ENCODE results near the gene PXT1. TPM values are rescaled to one million over a fixed set of nuclear protein-coding genes. Genes with fewer than 3 reads are reported as not detected.
A peak's percentile ranks its signal among the peaks of the same experiment; 100 is the strongest.

Gene PXT1
- total and polyA plus RNA-seq, 9 of the 15 experiments (the other 6 are each of a cell fraction or from before 2014, with no cell fraction given), result 0.09 to 0.11 (median 0.10) TPM; not detected in 5

DNA sequence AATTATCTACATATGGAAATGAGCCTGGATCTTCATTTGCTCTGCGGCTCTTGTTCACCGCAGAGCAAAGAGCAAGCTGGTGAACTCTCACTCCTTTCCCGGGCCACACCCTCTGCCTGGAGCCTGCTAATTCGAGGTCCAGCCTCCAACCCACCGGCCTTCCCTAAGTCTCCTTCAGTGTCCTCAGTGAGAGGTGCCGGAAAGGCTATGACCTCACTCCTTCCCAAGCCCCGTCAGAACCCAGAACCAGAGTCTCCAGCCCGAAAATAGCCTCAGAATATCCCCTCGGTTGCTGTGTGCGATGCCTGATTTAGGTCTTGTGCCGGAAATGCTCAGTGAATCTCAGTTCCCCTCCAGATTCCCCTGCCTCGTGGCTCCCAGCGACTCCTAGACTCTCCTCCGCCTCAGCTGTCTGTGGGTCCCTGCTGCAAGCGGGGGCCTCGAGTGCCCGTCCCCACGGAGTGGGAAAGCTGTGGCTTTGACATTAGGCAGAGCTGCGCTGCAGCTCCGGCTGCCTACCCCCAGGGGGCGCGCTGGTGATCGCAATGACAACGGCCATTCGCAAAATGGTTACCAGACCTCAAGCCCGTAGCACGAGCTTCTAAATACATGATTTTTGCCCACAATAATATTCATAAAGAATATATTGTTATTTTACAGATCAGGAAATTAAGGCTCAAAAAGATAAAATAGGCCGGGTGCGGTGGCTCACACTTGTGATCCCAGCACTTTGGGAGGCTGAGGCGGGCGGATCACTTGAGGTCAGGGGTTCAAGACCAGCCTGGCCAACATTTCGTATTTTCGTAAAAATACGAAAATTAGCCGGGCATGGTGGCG, 101.8 kb downstream of the PXT1 start (continued):
- no peak for TF ChIP-seq ZNF696 (CRISPR knock-in tag; conservative IDR thresholded peaks at IDR 0.05)
- TF ChIP-seq, protein P1, sequence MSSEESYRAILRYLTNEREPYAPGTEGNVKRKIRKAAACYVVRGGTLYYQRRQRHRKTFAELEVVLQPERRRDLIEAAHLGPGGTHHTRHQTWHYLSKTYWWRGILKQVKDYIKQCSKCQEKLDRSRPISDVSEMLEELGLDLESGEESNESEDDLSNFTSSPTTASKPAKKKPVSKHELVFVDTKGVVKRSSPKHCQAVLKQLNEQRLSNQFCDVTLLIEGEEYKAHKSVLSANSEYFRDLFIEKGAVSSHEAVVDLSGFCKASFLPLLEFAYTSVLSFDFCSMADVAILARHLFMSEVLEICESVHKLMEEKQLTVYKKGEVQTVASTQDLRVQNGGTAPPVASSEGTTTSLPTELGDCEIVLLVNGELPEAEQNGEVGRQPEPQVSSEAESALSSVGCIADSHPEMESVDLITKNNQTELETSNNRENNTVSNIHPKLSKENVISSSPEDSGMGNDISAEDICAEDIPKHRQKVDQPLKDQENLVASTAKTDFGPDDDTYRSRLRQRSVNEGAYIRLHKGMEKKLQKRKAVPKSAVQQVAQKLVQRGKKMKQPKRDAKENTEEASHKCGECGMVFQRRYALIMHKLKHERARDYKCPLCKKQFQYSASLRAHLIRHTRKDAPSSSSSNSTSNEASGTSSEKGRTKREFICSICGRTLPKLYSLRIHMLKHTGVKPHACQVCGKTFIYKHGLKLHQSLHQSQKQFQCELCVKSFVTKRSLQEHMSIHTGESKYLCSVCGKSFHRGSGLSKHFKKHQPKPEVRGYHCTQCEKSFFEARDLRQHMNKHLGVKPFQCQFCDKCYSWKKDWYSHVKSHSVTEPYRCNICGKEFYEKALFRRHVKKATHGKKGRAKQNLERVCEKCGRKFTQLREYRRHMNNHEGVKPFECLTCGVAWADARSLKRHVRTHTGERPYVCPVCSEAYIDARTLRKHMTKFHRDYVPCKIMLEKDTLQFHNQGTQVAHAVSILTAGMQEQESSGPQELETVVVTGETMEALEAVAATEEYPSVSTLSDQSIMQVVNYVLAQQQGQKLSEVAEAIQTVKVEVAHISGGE (CRISPR knock-in tag; IDR thresholded peaks at IDR 0.05), result no peak
- no peak for TF ChIP-seq ZNF75A (CRISPR knock-in tag; IDR thresholded peaks at IDR 0.05)
- 0 out of 2 replicates have a peak, but pooled peaks have one; percentile 32 for TF ChIP-seq ZBTB17 (CRISPR knock-in tag; IDR thresholded peaks at IDR 0.05)
- TF ChIP-seq MGA (IDR thresholded peaks at IDR 0.05), result peak; percentile 93
- TF ChIP-seq NFIX (CRISPR knock-in tag; IDR thresholded peaks at IDR 0.05; ENCODE audit: low read depth), result no peak
- no peak for TF ChIP-seq ZNF239 (CRISPR knock-in tag; IDR thresholded peaks at IDR 0.05)
- TF ChIP-seq GTF2A2 (tag; IDR thresholded peaks at IDR 0.05), result no peak
- TF ChIP-seq RBM25 (IDR thresholded peaks at IDR 0.05; ENCODE audit: low read depth, low read length, severe bottlenecking), result no peak
- TF ChIP-seq NR1H2 (CRISPR knock-in tag; IDR thresholded peaks at IDR 0.05), result no peak
- TF ChIP-seq GTF2E2 (tag; IDR thresholded peaks at IDR 0.05), result 0 out of 2 replicates have a peak, but pooled peaks have one; percentile 25
- peak; percentile 58; the same call in 1 of the 2 replicates for TF ChIP-seq ESRRA (IDR thresholded peaks at IDR 0.05; ENCODE audit: borderline replicate concordance, low read depth)
